HEK293 (cell line): ENCODE results near the gene EML3.

Experiments
- GLIS2 ChIP-seq: fragments of 450-650 bp; formaldehyde crosslinking; IDR thresholded peaks from 2 replicates; pipeline ENCODE4 v1.5.1; 2016; ENCODE audit warnings: missing biosample characterization, missing genetic modification characterization
- INSM2 ChIP-seq: fragments of 450-650 bp; formaldehyde crosslinking; IDR thresholded peaks from 2 replicates; pipeline ENCODE4 v1.5.1; 2016; ENCODE audit warnings: missing biosample characterization, missing genetic modification characterization
- KLF17 ChIP-seq: fragments of 450-650 bp; formaldehyde crosslinking; IDR thresholded peaks from 2 replicates; pipeline ENCODE4 v1.5.1; 2016; ENCODE audit warnings: missing biosample characterization, missing genetic modification characterization
- MZF1 ChIP-seq: fragments of 450-650 bp; formaldehyde crosslinking; IDR thresholded peaks from 2 replicates; pipeline ENCODE4 v1.5.1; 2017; ENCODE audit warnings: missing biosample characterization, missing genetic modification characterization, borderline replicate concordance
- REST ChIP-seq: fragments of 450-650 bp; formaldehyde crosslinking; IDR thresholded peaks from 2 replicates; pipeline ENCODE4 v1.5.1; 2016; ENCODE audit warnings: missing biosample characterization, missing genetic modification characterization
- SP2 ChIP-seq: fragments of 450-650 bp; formaldehyde crosslinking; IDR thresholded peaks from 2 replicates; pipeline ENCODE4 v1.5.1; 2016; ENCODE audit warnings: missing biosample characterization, missing genetic modification characterization
- TRIM28 ChIP-seq: IDR thresholded peaks from 2 replicates; pipeline ENCODE4 v1.6.1; 2011; ENCODE audit warnings: low read length, control low read depth, borderline replicate concordance
- WT1 ChIP-seq: fragments of 450-650 bp; formaldehyde crosslinking; IDR thresholded peaks from 2 replicates; pipeline ENCODE4 v1.5.1; 2016; ENCODE audit warnings: missing biosample characterization, missing genetic modification characterization
- ZNF114 ChIP-seq: fragments of 450-650 bp; formaldehyde crosslinking; IDR thresholded peaks from 2 replicates; pipeline ENCODE4 v1.5.0; 2017; ENCODE audit warnings: missing biosample characterization, missing genetic modification characterization
- ZNF140 ChIP-seq: fragments of 450-650 bp; formaldehyde crosslinking; IDR thresholded peaks from 2 replicates; pipeline ENCODE4 v1.5.1; 2016; ENCODE audit warnings: missing biosample characterization, missing genetic modification characterization
- ZNF248 ChIP-seq: fragments of 450-650 bp; formaldehyde crosslinking; IDR thresholded peaks from 2 replicates; pipeline ENCODE4 v1.5.1; 2017; ENCODE audit warnings: missing biosample characterization, missing genetic modification characterization
- ZNF280D ChIP-seq: fragments of 450-650 bp; formaldehyde crosslinking; IDR thresholded peaks from 2 replicates; pipeline ENCODE4 v1.5.1; 2016; ENCODE audit warnings: missing biosample characterization, missing genetic modification characterization
- ZNF366 ChIP-seq: fragments of 450-650 bp; formaldehyde crosslinking; conservative IDR thresholded peaks from 2 replicates; pipeline ENCODE4 v1.5.1; 2016; ENCODE audit warnings: missing biosample characterization, missing genetic modification characterization
- ZNF555 ChIP-seq: fragments of 450-650 bp; formaldehyde crosslinking; conservative IDR thresholded peaks from 2 replicates; pipeline ENCODE4 v1.5.1; 2017; ENCODE audit warnings: missing biosample characterization, mild to moderate bottlenecking, missing genetic modification characterization, inconsistent platforms
- ZNF558 ChIP-seq: fragments of 450-650 bp; formaldehyde crosslinking; IDR thresholded peaks from 2 replicates; pipeline ENCODE4 v1.5.1; 2016; ENCODE audit warnings: missing biosample characterization, missing genetic modification characterization
- ZNF580 ChIP-seq: fragments of 450-650 bp; formaldehyde crosslinking; IDR thresholded peaks from 2 replicates; pipeline ENCODE4 v1.5.1; 2016; ENCODE audit warnings: missing biosample characterization, missing genetic modification characterization
- ZNF639 ChIP-seq: fragments of 450-650 bp; formaldehyde crosslinking; IDR thresholded peaks from 2 replicates; pipeline ENCODE4 v1.5.1; 2016; ENCODE audit warnings: missing biosample characterization, missing genetic modification characterization
- ZNF664 ChIP-seq: fragments of 450-650 bp; formaldehyde crosslinking; IDR thresholded peaks from 2 replicates; pipeline ENCODE4 v1.5.1; 2016; ENCODE audit warnings: missing biosample characterization, missing genetic modification characterization
- ZSCAN18 ChIP-seq: fragments of 450-650 bp; formaldehyde crosslinking; IDR thresholded peaks from 2 replicates; pipeline ENCODE4 v1.5.1; 2016; ENCODE audit warnings: missing biosample characterization, missing genetic modification characterization
- ZXDB ChIP-seq: fragments of 450-650 bp; formaldehyde crosslinking; IDR thresholded peaks from 2 replicates; pipeline ENCODE4 v1.5.1; 2016; ENCODE audit warnings: missing biosample characterization, missing genetic modification characterization
- TF ChIP-seq, protein P1 (sequence below): fragments of 450-650 bp; formaldehyde crosslinking; IDR thresholded peaks from 2 replicates; pipeline ENCODE4 v1.5.1; 2017; ENCODE audit warnings: missing biosample characterization, missing genetic modification characterization
- TF ChIP-seq, protein P2 (sequence below): fragments of 450-650 bp; formaldehyde crosslinking; optimal IDR thresholded peaks from 2 replicates; pipeline ENCODE3; 2016; ENCODE audit warnings: missing biosample characterization, mild to moderate bottlenecking, missing genetic modification characterization

Gene EML3

DNA sequence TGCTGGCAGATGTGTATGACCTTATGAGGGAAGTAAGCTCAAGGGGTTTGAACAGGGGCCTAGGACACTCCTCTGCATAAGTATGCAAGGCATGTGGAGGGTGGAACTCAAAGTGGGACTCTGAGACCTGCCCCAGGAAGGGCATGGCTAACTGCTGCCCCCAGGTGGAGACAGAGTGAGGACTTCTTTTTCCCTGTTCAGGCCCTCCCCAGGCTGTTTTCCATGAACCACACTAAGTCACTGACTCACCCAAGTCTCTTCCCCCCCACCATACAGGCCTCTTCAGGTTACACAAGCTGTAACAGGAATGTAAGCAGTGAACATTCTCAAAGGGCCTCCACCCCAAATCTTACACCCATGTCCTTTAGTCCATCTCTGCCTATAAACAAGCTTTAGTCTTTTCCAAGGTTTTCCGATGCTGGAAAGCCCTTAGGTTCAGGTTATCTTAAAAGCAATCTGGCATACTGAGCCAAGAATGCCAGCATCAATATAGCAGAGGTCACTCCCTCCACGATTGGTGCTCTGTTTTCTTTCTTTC lies 51.9 kb downstream of the EML3 start (continued):
- TF ChIP-seq, protein P1, sequence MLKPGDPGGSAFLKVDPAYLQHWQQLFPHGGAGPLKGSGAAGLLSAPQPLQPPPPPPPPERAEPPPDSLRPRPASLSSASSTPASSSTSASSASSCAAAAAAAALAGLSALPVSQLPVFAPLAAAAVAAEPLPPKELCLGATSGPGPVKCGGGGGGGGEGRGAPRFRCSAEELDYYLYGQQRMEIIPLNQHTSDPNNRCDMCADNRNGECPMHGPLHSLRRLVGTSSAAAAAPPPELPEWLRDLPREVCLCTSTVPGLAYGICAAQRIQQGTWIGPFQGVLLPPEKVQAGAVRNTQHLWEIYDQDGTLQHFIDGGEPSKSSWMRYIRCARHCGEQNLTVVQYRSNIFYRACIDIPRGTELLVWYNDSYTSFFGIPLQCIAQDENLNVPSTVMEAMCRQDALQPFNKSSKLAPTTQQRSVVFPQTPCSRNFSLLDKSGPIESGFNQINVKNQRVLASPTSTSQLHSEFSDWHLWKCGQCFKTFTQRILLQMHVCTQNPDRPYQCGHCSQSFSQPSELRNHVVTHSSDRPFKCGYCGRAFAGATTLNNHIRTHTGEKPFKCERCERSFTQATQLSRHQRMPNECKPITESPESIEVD (tag by site-specific recombination) = 0 out of 2 replicates have a peak, but pooled peaks have one; percentile 22
- peak; percentile 71 for TF ChIP-seq INSM2 (tag by site-specific recombination)
- TF ChIP-seq ZNF140 = no peak
- peak; percentile 51; the same call in 1 of the 2 replicates for TF ChIP-seq GLIS2 (tag by site-specific recombination)
- TF ChIP-seq WT1 (tag by site-specific recombination) = peak; percentile 50
- TF ChIP-seq ZNF639 = no peak
- TF ChIP-seq ZNF366 (tag by site-specific recombination) = peak; percentile 56
- TF ChIP-seq TRIM28 = 0 out of 2 replicates have a peak, but pooled peaks have one; percentile 42
- no peak for TF ChIP-seq ZNF664 (tag by site-specific recombination)
- TF ChIP-seq REST (tag by site-specific recombination) = no peak
- TF ChIP-seq ZNF580 = no peak
- no peak for TF ChIP-seq ZNF555
- no peak for TF ChIP-seq ZSCAN18 (tag by site-specific recombination)
- peak; percentile 41; the same call in 1 of the 2 replicates for TF ChIP-seq ZXDB (tag by site-specific recombination)
- peak; percentile 65 for TF ChIP-seq ZNF558 (tag by site-specific recombination)
- TF ChIP-seq KLF17 (tag by site-specific recombination) = peak; percentile 44; the same call in 1 of the 2 replicates
- peak; percentile 53 for TF ChIP-seq SP2 (tag by site-specific recombination)
- no peak for TF ChIP-seq ZNF248
- no peak for TF ChIP-seq ZNF114 (tag by site-specific recombination)
- no peak for TF ChIP-seq ZNF280D (tag by site-specific recombination)
- TF ChIP-seq MZF1 (tag by site-specific recombination) = no peak
- TF ChIP-seq, protein P2, sequence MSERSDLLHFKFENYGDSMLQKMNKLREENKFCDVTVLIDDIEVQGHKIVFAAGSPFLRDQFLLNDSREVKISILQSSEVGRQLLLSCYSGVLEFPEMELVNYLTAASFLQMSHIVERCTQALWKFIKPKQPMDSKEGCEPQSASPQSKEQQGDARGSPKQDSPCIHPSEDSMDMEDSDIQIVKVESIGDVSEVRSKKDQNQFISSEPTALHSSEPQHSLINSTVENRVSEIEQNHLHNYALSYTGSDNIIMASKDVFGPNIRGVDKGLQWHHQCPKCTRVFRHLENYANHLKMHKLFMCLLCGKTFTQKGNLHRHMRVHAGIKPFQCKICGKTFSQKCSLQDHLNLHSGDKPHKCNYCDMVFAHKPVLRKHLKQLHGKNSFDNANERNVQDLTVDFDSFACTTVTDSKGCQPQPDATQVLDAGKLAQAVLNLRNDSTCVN = no peak
